Adipocyte (in vitro differentiated cells): ENCODE results near the gene EXTL1.

Experiments used
- DNase-seq: peaks from one replicate; pipeline ENCODE4 v3.0.0-alpha.2; 2015; ENCODE audit warnings: low read depth
- H3K27me3 ChIP-seq: replicated peaks from 2 replicates; pipeline ENCODE4 v1.7.0; 2013; ENCODE audit warnings: mild to moderate bottlenecking, low read length, moderate library complexity; ENCODE audit not compliant: control insufficient read depth, insufficient read depth
- H3K36me3 ChIP-seq: 2 replicates; pipeline ENCODE4 v1.7.0; 2013; ENCODE audit warnings: low read length, mild to moderate bottlenecking, moderate library complexity; ENCODE audit not compliant: control insufficient read depth, insufficient read depth, severe bottlenecking
- H3K4me1 ChIP-seq: 2 replicates; pipeline ENCODE4 v1.7.0; 2013; ENCODE audit warnings: mild to moderate bottlenecking, low read length, moderate library complexity; ENCODE audit not compliant: control insufficient read depth, insufficient read depth
- H3K4me3 ChIP-seq: 2 replicates; pipeline ENCODE4 v1.7.0; 2013; ENCODE audit warnings: mild to moderate bottlenecking, low read length, moderate library complexity
- H3K9ac ChIP-seq: 2 replicates; pipeline ENCODE4 v1.7.0; 2013; ENCODE audit warnings: mild to moderate bottlenecking, low read length, moderate library complexity
- H3K9me3 ChIP-seq: 2 replicates; pipeline ENCODE4 v1.7.0; 2013; ENCODE audit warnings: mild to moderate bottlenecking, low read length, moderate library complexity; ENCODE audit not compliant: control insufficient read depth

Gene EXTL1

GRCh38 chr1:26047278-26047874 is 25.8 kb downstream of the EXTL1 start:
- H3K27me3 ChIP-seq, result peaks cover 78% of the 10 kb centered on the region
- no peak overlapping the region for H3K9ac ChIP-seq
- H3K4me3 ChIP-seq, result no peak overlapping the region
- H3K9me3 ChIP-seq, result no peaks in the 10 kb centered on the region
- no peak for DNase-seq
- no peaks in the 10 kb centered on the region for H3K4me1 ChIP-seq
- no peaks in the 10 kb centered on the region for H3K36me3 ChIP-seq

- Histone ChIP-seq H3K36me3 (no peaks in the 10 kb centered on the region), H3K27me3 (peaks cover 72% of the 10 kb centered on the region), H3K4me3 (no peak overlapping the region), H3K4me1 (no peaks in the 10 kb centered on the region), H3K9ac (no peak overlapping the region), H3K9me3 (no peaks in the 10 kb centered on the region)
- no peak for DNase-seq
These were observed 28.1 kb downstream of the EXTL1 start for GRCh38 chr1:26049531-26050247.

- Histone ChIP-seq H3K4me1 (no peaks in the 10 kb centered on the region), H3K9me3 (no peaks in the 10 kb centered on the region), H3K4me3 (no peak overlapping the region), H3K27me3 (peaks cover 72% of the 10 kb centered on the region), H3K9ac (no peak overlapping the region), H3K36me3 (no peaks in the 10 kb centered on the region)
- no peak for DNase-seq
These were observed 28.7 kb downstream of the EXTL1 start for GRCh38 chr1:26050248-26050640.

- H3K27me3 ChIP-seq, result peaks cover 68% of the 10 kb centered on the region
- no peaks in the 10 kb centered on the region for H3K9me3 ChIP-seq
- no peaks in the 10 kb centered on the region for H3K36me3 ChIP-seq
- no peaks in the 10 kb centered on the region for H3K4me1 ChIP-seq
- H3K4me3 ChIP-seq, result no peak overlapping the region
- no peak for DNase-seq
- no peak overlapping the region for H3K9ac ChIP-seq
These were observed 32.4 kb downstream of the EXTL1 start for GRCh38 chr1:26053718-26054560.

GRCh38 chr1:26055041-26055440 is 33.5 kb downstream of the EXTL1 start:
- H3K4me3 ChIP-seq, result no peak overlapping the region
- no peaks in the 10 kb centered on the region for H3K36me3 ChIP-seq
- peaks cover 67% of the 10 kb centered on the region for H3K27me3 ChIP-seq
- no peaks in the 10 kb centered on the region for H3K9me3 ChIP-seq
- H3K4me1 ChIP-seq, result no peaks in the 10 kb centered on the region
- DNase-seq, result no peak
- no peak overlapping the region for H3K9ac ChIP-seq

- H3K27me3 ChIP-seq, result peaks cover 81% of the 10 kb centered on the region
- no peaks in the 10 kb centered on the region for H3K9me3 ChIP-seq
- no peaks in the 10 kb centered on the region for H3K4me1 ChIP-seq
- DNase-seq, result no peak
- H3K36me3 ChIP-seq, result no peaks in the 10 kb centered on the region
- no peak overlapping the region for H3K4me3 ChIP-seq
- H3K9ac ChIP-seq, result no peak overlapping the region
These were observed 35.6 kb downstream of the EXTL1 start for GRCh38 chr1:26057189-26057588.

GRCh38 chr1:26058052-26058595 is 36.5 kb downstream of the EXTL1 start:
- Histone ChIP-seq H3K4me1 (no peaks in the 10 kb centered on the region), H3K4me3 (no peak overlapping the region), H3K9ac (no peak overlapping the region), H3K9me3 (no peaks in the 10 kb centered on the region), H3K27me3 (peaks cover 79% of the 10 kb centered on the region), H3K36me3 (no peaks in the 10 kb centered on the region)
- no peak for DNase-seq

GRCh38 chr1:26059906-26060305 is 38.3 kb downstream of the EXTL1 start:
- Histone ChIP-seq H3K27me3 (peaks cover 70% of the 10 kb centered on the region), H3K36me3 (no peaks in the 10 kb centered on the region)

GRCh38 chr1:26060832-26061574 is 39.4 kb downstream of the EXTL1 start:
- no peaks in the 10 kb centered on the region for H3K9me3 ChIP-seq
- no peak overlapping the region for H3K4me3 ChIP-seq
- no peak overlapping the region for H3K9ac ChIP-seq
- H3K4me1 ChIP-seq, result no peaks in the 10 kb centered on the region
- H3K36me3 ChIP-seq, result no peaks in the 10 kb centered on the region
- H3K27me3 ChIP-seq, result peaks cover 68% of the 10 kb centered on the region
- no peak for DNase-seq

More at GRCh38 chr1:26059906-26060305, 38.3 kb downstream of the EXTL1 start:
- no peak overlapping the region for H3K9ac ChIP-seq
- no peaks in the 10 kb centered on the region for H3K9me3 ChIP-seq
- no peak overlapping the region for H3K4me3 ChIP-seq
- no peaks in the 10 kb centered on the region for H3K4me1 ChIP-seq
- no peak for DNase-seq

GRCh38 chr1:26064553-26064952 is 43.0 kb downstream of the EXTL1 start:
- peaks cover 9% of the 10 kb centered on the region for H3K4me1 ChIP-seq
- H3K36me3 ChIP-seq, result no peaks in the 10 kb centered on the region
- no peak overlapping the region for H3K4me3 ChIP-seq
- peaks cover 57% of the 10 kb centered on the region for H3K27me3 ChIP-seq
- DNase-seq, result no peak
- no peaks in the 10 kb centered on the region for H3K9me3 ChIP-seq
- H3K9ac ChIP-seq, result no peak overlapping the region
